GM23338 (cell line): ENCODE results near the gene KEAP1. TPM values are rescaled to one million over a fixed set of nuclear protein-coding genes. Genes with fewer than 3 reads are reported as not detected.

Experiments
- ATAC-seq: fragments of 200-7000 bp; cut with Tn5 transposase; 3 replicates; pipeline ENCODE4 v1.9.1; 2020
- DNase-seq: peaks from one replicate; pipeline ENCODE4 v3.0.0-alpha.2; 2015; ENCODE audit warnings: low spot score
- H2AFZ ChIP-seq: fragments of 200-600 bp; sonication (generic); 2 replicates; pipeline ENCODE4 v1.8.0; 2016; ENCODE audit warnings: antibody characterized with exemption, mild to moderate bottlenecking, moderate library complexity
- H3F3A ChIP-seq: fragments of 200-600 bp; sonication (generic); replicated peaks from 2 replicates; pipeline ENCODE4 v1.8.0; 2017; ENCODE audit warnings: antibody characterized with exemption, mixed run types, low read depth
- H3K27ac ChIP-seq: fragments of 200-600 bp; sonication (generic); 2 replicates; pipeline ENCODE4 v1.6.1; 2016; ENCODE audit warnings: low read depth
- H3K27me3 ChIP-seq: fragments of 200-600 bp; sonication (generic); 2 replicates; pipeline ENCODE4 v1.8.0; 2016; ENCODE audit warnings: mild to moderate bottlenecking, mixed run types, moderate library complexity; ENCODE audit not compliant: insufficient read depth
- H3K36me3 ChIP-seq: fragments of 200-600 bp; sonication (generic); 2 replicates; pipeline ENCODE4 v1.8.0; 2016; ENCODE audit warnings: mild to moderate bottlenecking; ENCODE audit not compliant: insufficient read depth
- H3K4me1 ChIP-seq: fragments of 200-600 bp; sonication (generic); 2 replicates; pipeline ENCODE4 v1.8.0; 2016; ENCODE audit warnings: mild to moderate bottlenecking, moderate library complexity; ENCODE audit not compliant: insufficient read depth
- H3K4me2 ChIP-seq: fragments of 200-600 bp; sonication (generic); 2 replicates; pipeline ENCODE4 v1.7.1; 2017; ENCODE audit warnings: mixed run types
- H3K4me3 ChIP-seq: fragments of 200-600 bp; sonication (generic); 2 replicates; pipeline ENCODE4 v1.6.1; 2016; ENCODE audit warnings: mixed run types
- H3K79me2 ChIP-seq: fragments of 200-600 bp; sonication (generic); replicated peaks from 2 replicates; pipeline ENCODE4 v1.8.0; 2017; ENCODE audit warnings: mild to moderate bottlenecking; ENCODE audit not compliant: insufficient read depth
- H3K9me2 ChIP-seq: fragments of 200-600 bp; sonication (generic); 2 replicates; pipeline ENCODE4 v1.8.0; 2017; ENCODE audit not compliant: insufficient read depth
- H4K20me1 ChIP-seq: fragments of 200-600 bp; sonication (generic); replicated peaks from 2 replicates; pipeline ENCODE4 v1.8.0; 2017; ENCODE audit warnings: mild to moderate bottlenecking; ENCODE audit not compliant: insufficient read depth
- H3K27ac Mint-ChIP-seq: 2 replicates; pipeline ENCODE4 v1.8.0; 2020; ENCODE audit warnings: inconsistent platforms, mild to moderate bottlenecking, moderate library complexity, mixed read lengths
- H3K27me3 Mint-ChIP-seq: 3 replicates; pipeline ENCODE4 v1.8.0; 2022; ENCODE audit warnings: low read depth, mild to moderate bottlenecking, moderate library complexity, mixed read lengths, inconsistent platforms; ENCODE audit not compliant: insufficient read depth, poor library complexity
- H3K36me3 Mint-ChIP-seq: 3 replicates; pipeline ENCODE4 v1.8.0; 2021; ENCODE audit warnings: low read depth, mild to moderate bottlenecking, inconsistent platforms, moderate library complexity, mixed read lengths
- H3K4me1 Mint-ChIP-seq: 3 replicates; pipeline ENCODE4 v1.8.0; 2020; ENCODE audit warnings: mild to moderate bottlenecking, inconsistent platforms, mixed read lengths
- H3K4me3 Mint-ChIP-seq: 3 replicates; pipeline ENCODE4 v1.8.0; 2021; ENCODE audit warnings: moderate library complexity, mild to moderate bottlenecking, inconsistent platforms, mixed read lengths
- H3K9me3 Mint-ChIP-seq: 3 replicates; pipeline ENCODE4 v1.8.0; 2020; ENCODE audit warnings: moderate library complexity, mild to moderate bottlenecking, inconsistent platforms, mixed read lengths
- CREB1 ChIP-seq: fragments of 250-450 bp; sonication (Bioruptor Pico); IDR thresholded peaks from 2 replicates; pipeline ENCODE4 v1.5.0; 2020; ENCODE audit warnings: low read depth, mild to moderate bottlenecking, moderate library complexity
- EZH2 ChIP-seq: fragments of 200-600 bp; sonication (generic); IDR thresholded peaks from one replicate; pipeline ENCODE4 v1.8.0; 2017; ENCODE audit warnings: antibody characterized with exemption, mild to moderate bottlenecking, low read depth; ENCODE audit not compliant: unreplicated experiment
- EZH2phosphoT487 ChIP-seq: fragments of 200-600 bp; sonication (generic); IDR thresholded peaks from one replicate; pipeline ENCODE4 v1.8.1; 2018; ENCODE audit warnings: antibody characterized with exemption; ENCODE audit not compliant: unreplicated experiment
- JUNB ChIP-seq: IDR thresholded peaks from one replicate; pipeline ENCODE4 v1.6.1; 2016; ENCODE audit warnings: antibody characterized with exemption; ENCODE audit not compliant: unreplicated experiment
- NANOG ChIP-seq: IDR thresholded peaks from 2 replicates; pipeline ENCODE4 v1.6.1; 2016; ENCODE audit warnings: antibody characterized with exemption, borderline replicate concordance
- POLR2AphosphoS5 ChIP-seq: IDR thresholded peaks from 2 replicates; pipeline ENCODE4 v1.6.1; 2016; ENCODE audit warnings: antibody characterized with exemption, low read depth
- STAT1 ChIP-seq: IDR thresholded peaks from one replicate; pipeline ENCODE4 v1.6.1; 2016; ENCODE audit warnings: antibody characterized with exemption; ENCODE audit not compliant: unreplicated experiment
- ZNF114 ChIP-seq: fragments of 250-450 bp; sonication (Bioruptor Pico); IDR thresholded peaks from 2 replicates; pipeline ENCODE4 v1.5.0; 2020; ENCODE audit warnings: mild to moderate bottlenecking, moderate library complexity
- ZNF331 ChIP-seq: fragments of 250-450 bp; sonication (Bioruptor Pico); IDR thresholded peaks from 2 replicates; pipeline ENCODE4 v1.5.0; 2020; ENCODE audit warnings: low read depth, mild to moderate bottlenecking, moderate library complexity
- polyA plus RNA-seq: library from polyadenylated mRNA; unstranded; fragments of >200 nt; fragmentation: Nextera tagmentation; extraction: Ambion mirVana; gene quantifications from 2 replicates; pipeline ENCODE4 v1.2.1, GENCODE V29; 2016
- total RNA-seq: library from RNA; depleted of rRNA; stranded (reverse); fragments of >200 nt; shearing (Covaris generic); gene quantifications from 2 replicates; pipeline ENCODE4 v1.2.3, GENCODE V29; 2014
- TF ChIP-seq, protein P1 (sequence below), 2 experiments: fragments of 200-600 bp in 1 of 2; sonication (generic) in 1 of 2; conservative IDR thresholded peaks; 2 replicates each; pipeline versions ENCODE4 v1.5.1 to v1.6.1; 2016 to 2017; ENCODE audit warnings: antibody characterized with exemption in 2 of 2, low read depth in 2 of 2, mild to moderate bottlenecking in 2 of 2, moderate library complexity in 1 of 2
- TF ChIP-seq, protein P2 (sequence below): fragments of 250-450 bp; sonication (Bioruptor Pico); IDR thresholded peaks from 2 replicates; pipeline ENCODE4 v1.5.0; 2020; ENCODE audit warnings: mild to moderate bottlenecking, moderate library complexity
- TF ChIP-seq, protein P3 (sequence below): IDR thresholded peaks from 2 replicates; pipeline ENCODE4 v1.6.1; 2016; ENCODE audit warnings: antibody characterized with exemption
- TF ChIP-seq, protein P4 (sequence below): IDR thresholded peaks from one replicate; pipeline ENCODE4 v1.6.1; 2018; ENCODE audit warnings: antibody characterized with exemption; ENCODE audit not compliant: unreplicated experiment

Gene KEAP1
- total and polyA plus RNA-seq, 2 experiments from 2014 or later, result 57.8 to 77.5 TPM

- Mint-ChIP-seq H3K9me3 (peaks cover 4% of the 10 kb centered on the region; the same call in 1 of the 3 replicates), H3K27me3 (peaks cover 26% of the 10 kb centered on the region), H3K4me1 (no peaks in the 10 kb centered on the region), H3K27ac (no peak overlapping the region), H3K36me3 (no peaks in the 10 kb centered on the region), H3K4me3 (no peak overlapping the region)
- no peak for ATAC-seq
- H3K4me1 ChIP-seq, result peaks cover 7% of the 10 kb centered on the region; the same call in 1 of the 2 replicates
- no peak for TF ChIP-seq ZNF114
- TF ChIP-seq, protein P1, sequence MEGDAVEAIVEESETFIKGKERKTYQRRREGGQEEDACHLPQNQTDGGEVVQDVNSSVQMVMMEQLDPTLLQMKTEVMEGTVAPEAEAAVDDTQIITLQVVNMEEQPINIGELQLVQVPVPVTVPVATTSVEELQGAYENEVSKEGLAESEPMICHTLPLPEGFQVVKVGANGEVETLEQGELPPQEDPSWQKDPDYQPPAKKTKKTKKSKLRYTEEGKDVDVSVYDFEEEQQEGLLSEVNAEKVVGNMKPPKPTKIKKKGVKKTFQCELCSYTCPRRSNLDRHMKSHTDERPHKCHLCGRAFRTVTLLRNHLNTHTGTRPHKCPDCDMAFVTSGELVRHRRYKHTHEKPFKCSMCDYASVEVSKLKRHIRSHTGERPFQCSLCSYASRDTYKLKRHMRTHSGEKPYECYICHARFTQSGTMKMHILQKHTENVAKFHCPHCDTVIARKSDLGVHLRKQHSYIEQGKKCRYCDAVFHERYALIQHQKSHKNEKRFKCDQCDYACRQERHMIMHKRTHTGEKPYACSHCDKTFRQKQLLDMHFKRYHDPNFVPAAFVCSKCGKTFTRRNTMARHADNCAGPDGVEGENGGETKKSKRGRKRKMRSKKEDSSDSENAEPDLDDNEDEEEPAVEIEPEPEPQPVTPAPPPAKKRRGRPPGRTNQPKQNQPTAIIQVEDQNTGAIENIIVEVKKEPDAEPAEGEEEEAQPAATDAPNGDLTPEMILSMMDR (conservative IDR thresholded peaks at IDR 0.05; ENCODE audit: low read depth in 2 of 2), result no peak
- no peak for TF ChIP-seq POLR2AphosphoS5
- TF ChIP-seq EZH2, result no peak
- TF ChIP-seq CREB1 (CRISPR knock-in tag), result no peak
- no peak for TF ChIP-seq NANOG
- TF ChIP-seq, protein P2, sequence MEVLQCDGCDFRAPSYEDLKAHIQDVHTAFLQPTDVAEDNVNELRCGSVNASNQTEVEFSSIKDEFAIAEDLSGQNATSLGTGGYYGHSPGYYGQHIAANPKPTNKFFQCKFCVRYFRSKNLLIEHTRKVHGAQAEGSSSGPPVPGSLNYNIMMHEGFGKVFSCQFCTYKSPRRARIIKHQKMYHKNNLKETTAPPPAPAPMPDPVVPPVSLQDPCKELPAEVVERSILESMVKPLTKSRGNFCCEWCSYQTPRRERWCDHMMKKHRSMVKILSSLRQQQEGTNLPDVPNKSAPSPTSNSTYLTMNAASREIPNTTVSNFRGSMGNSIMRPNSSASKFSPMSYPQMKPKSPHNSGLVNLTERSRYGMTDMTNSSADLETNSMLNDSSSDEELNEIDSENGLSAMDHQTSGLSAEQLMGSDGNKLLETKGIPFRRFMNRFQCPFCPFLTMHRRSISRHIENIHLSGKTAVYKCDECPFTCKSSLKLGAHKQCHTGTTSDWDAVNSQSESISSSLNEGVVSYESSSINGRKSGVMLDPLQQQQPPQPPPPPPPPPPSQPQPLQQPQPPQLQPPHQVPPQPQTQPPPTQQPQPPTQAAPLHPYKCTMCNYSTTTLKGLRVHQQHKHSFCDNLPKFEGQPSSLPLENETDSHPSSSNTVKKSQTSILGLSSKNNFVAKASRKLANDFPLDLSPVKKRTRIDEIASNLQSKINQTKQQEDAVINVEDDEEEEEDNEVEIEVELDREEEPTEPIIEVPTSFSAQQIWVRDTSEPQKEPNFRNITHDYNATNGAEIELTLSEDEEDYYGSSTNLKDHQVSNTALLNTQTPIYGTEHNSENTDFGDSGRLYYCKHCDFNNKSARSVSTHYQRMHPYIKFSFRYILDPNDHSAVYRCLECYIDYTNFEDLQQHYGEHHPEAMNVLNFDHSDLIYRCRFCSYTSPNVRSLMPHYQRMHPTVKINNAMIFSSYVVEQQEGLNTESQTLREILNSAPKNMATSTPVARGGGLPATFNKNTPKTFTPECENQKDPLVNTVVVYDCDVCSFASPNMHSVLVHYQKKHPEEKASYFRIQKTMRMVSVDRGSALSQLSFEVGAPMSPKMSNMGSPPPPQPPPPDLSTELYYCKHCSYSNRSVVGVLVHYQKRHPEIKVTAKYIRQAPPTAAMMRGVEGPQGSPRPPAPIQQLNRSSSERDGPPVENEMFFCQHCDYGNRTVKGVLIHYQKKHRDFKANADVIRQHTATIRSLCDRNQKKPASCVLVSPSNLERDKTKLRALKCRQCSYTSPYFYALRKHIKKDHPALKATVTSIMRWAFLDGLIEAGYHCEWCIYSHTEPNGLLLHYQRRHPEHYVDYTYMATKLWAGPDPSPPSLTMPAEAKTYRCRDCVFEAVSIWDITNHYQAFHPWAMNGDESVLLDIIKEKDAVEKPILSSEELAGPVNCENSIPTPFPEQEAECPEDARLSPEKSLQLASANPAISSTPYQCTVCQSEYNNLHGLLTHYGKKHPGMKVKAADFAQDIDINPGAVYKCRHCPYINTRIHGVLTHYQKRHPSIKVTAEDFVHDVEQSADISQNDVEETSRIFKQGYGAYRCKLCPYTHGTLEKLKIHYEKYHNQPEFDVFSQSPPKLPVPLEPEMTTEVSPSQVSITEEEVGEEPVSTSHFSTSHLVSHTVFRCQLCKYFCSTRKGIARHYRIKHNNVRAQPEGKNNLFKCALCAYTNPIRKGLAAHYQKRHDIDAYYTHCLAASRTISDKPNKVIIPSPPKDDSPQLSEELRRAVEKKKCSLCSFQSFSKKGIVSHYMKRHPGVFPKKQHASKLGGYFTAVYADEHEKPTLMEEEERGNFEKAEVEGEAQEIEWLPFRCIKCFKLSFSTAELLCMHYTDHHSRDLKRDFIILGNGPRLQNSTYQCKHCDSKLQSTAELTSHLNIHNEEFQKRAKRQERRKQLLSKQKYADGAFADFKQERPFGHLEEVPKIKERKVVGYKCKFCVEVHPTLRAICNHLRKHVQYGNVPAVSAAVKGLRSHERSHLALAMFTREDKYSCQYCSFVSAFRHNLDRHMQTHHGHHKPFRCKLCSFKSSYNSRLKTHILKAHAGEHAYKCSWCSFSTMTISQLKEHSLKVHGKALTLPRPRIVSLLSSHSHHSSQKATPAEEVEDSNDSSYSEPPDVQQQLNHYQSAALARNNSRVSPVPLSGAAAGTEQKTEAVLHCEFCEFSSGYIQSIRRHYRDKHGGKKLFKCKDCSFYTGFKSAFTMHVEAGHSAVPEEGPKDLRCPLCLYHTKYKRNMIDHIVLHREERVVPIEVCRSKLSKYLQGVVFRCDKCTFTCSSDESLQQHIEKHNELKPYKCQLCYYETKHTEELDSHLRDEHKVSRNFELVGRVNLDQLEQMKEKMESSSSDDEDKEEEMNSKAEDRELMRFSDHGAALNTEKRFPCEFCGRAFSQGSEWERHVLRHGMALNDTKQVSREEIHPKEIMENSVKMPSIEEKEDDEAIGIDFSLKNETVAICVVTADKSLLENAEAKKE, result no peak
- TF ChIP-seq, protein P3, sequence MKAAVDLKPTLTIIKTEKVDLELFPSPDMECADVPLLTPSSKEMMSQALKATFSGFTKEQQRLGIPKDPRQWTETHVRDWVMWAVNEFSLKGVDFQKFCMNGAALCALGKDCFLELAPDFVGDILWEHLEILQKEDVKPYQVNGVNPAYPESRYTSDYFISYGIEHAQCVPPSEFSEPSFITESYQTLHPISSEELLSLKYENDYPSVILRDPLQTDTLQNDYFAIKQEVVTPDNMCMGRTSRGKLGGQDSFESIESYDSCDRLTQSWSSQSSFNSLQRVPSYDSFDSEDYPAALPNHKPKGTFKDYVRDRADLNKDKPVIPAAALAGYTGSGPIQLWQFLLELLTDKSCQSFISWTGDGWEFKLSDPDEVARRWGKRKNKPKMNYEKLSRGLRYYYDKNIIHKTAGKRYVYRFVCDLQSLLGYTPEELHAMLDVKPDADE, result no peak
- TF ChIP-seq ZNF331, result no peak
- TF ChIP-seq STAT1, result no peak
- no peak for TF ChIP-seq EZH2phosphoT487
- TF ChIP-seq, protein P4, sequence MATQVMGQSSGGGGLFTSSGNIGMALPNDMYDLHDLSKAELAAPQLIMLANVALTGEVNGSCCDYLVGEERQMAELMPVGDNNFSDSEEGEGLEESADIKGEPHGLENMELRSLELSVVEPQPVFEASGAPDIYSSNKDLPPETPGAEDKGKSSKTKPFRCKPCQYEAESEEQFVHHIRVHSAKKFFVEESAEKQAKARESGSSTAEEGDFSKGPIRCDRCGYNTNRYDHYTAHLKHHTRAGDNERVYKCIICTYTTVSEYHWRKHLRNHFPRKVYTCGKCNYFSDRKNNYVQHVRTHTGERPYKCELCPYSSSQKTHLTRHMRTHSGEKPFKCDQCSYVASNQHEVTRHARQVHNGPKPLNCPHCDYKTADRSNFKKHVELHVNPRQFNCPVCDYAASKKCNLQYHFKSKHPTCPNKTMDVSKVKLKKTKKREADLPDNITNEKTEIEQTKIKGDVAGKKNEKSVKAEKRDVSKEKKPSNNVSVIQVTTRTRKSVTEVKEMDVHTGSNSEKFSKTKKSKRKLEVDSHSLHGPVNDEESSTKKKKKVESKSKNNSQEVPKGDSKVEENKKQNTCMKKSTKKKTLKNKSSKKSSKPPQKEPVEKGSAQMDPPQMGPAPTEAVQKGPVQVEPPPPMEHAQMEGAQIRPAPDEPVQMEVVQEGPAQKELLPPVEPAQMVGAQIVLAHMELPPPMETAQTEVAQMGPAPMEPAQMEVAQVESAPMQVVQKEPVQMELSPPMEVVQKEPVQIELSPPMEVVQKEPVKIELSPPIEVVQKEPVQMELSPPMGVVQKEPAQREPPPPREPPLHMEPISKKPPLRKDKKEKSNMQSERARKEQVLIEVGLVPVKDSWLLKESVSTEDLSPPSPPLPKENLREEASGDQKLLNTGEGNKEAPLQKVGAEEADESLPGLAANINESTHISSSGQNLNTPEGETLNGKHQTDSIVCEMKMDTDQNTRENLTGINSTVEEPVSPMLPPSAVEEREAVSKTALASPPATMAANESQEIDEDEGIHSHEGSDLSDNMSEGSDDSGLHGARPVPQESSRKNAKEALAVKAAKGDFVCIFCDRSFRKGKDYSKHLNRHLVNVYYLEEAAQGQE, result no peak
- TF ChIP-seq JUNB, result no peak
- H2AFZ ChIP-seq, result no peak overlapping the region
- no peaks in the 10 kb centered on the region for H4K20me1 ChIP-seq
- H3K27me3 ChIP-seq, result peaks cover 20% of the 10 kb centered on the region
- no peak overlapping the region for H3K4me3 ChIP-seq
- H3K9me2 ChIP-seq, result no peaks in the 10 kb centered on the region
- no peaks in the 10 kb centered on the region for H3K36me3 ChIP-seq
- H3F3A ChIP-seq, result peaks cover 14% of the 10 kb centered on the region; the same call in 1 of the 2 replicates
- no peaks in the 10 kb centered on the region for H3K79me2 ChIP-seq
- no peak for DNase-seq
- H3K27ac ChIP-seq, result no peak overlapping the region
- H3K4me2 ChIP-seq, result no peak overlapping the region
Observed at GRCh38 chr19:10508036-10508435, 4.9 kb upstream of the KEAP1 start.
